Nephron (organoid): Measurements from ENCODE around the gene SGCB.

Experiments used
- H3K27ac Mint-ChIP-seq, 3 experiments: 2 replicates each; pipeline ENCODE4 v1.8.0; 2020; ENCODE audit warnings: mixed read lengths in 3 of 3, mild to moderate bottlenecking in 2 of 3, moderate library complexity in 1 of 3
- H3K27me3 Mint-ChIP-seq: 2 replicates; pipeline ENCODE4 v1.8.0; 2021; ENCODE audit warnings: low read depth, mild to moderate bottlenecking, moderate library complexity, mixed read lengths
- H3K36me3 Mint-ChIP-seq: 2 replicates; pipeline ENCODE4 v1.8.0; 2020; ENCODE audit warnings: low read depth, mixed read lengths
- H3K4me1 Mint-ChIP-seq: 2 replicates; pipeline ENCODE4 v1.8.0; 2020; ENCODE audit warnings: mixed read lengths
- H3K4me3 Mint-ChIP-seq, 3 experiments: 2 replicates each; pipeline ENCODE4 v1.8.0; 2020; ENCODE audit warnings: mild to moderate bottlenecking in 3 of 3, mixed read lengths in 3 of 3, moderate library complexity in 2 of 3
- H3K9me3 Mint-ChIP-seq: 2 replicates; pipeline ENCODE4 v1.8.0; 2020; ENCODE audit warnings: mixed read lengths
- CTCF ChIP-seq, 3 experiments: fragments of 200-600 bp; sonication (generic); IDR thresholded peaks; one replicate each; pipeline ENCODE4 v1.5.0; 2021; ENCODE audit warnings: antibody characterized with exemption in 3 of 3; ENCODE audit not compliant: unreplicated experiment in 3 of 3

The SGCB gene

GRCh38 chr4:52069571-52069970 lies 31.5 kb upstream of the SGCB start:
- H3K27me3 Mint-ChIP-seq = no peaks in the 10 kb centered on the region
- H3K9me3 Mint-ChIP-seq = peaks cover 4% of the 10 kb centered on the region
- peaks cover 10% of the 10 kb centered on the region for H3K4me1 Mint-ChIP-seq
- H3K36me3 Mint-ChIP-seq = no peaks in the 10 kb centered on the region
- no peak for TF ChIP-seq CTCF (IDR thresholded peaks at IDR 0.05; ENCODE audit: unreplicated experiment in 3 of 3)
- H3K4me3 Mint-ChIP-seq = no peak overlapping the region
- peak overlapping the region in 2 of 3 experiments; percentile 4 to 41 for H3K27ac Mint-ChIP-seq

DNA sequence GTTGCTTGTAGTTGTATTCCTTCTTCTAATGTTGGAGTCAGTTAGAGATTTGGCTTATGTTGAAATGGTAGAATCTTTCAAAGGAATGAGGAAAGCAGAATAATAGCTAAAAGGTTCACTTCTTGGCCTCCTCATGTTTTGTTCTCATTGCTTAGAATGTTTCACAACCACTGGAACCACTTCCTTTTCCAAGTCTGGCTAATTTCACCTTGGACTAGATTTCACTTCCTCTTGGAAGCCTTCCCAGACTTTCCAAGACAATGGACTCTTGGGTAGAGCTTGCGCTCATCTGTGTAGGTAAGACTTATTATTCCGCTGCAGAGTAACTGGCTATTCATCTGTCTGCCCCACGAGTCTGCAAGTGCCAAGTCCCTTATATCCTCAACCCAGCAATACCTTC lies 21.3 kb upstream of the SGCB start:
- no peaks in the 10 kb centered on the region for H3K36me3 Mint-ChIP-seq
- H3K4me1 Mint-ChIP-seq = peaks cover 6% of the 10 kb centered on the region
- no peaks in the 10 kb centered on the region for H3K27me3 Mint-ChIP-seq
- TF ChIP-seq CTCF (IDR thresholded peaks at IDR 0.05; ENCODE audit: unreplicated experiment in 3 of 3) = no peak
- no peaks in the 10 kb centered on the region for H3K9me3 Mint-ChIP-seq
- no peak overlapping the region for H3K4me3 Mint-ChIP-seq
- peak overlapping the region in 2 of 3 experiments; percentile 54 to 60 for H3K27ac Mint-ChIP-seq

GRCh38 chr4:52058275-52058674 lies 20.2 kb upstream of the SGCB start:
- Mint-ChIP-seq H3K27me3 (peaks cover 6% of the 10 kb centered on the region), H3K36me3 (no peaks in the 10 kb centered on the region), H3K27ac (no peak overlapping the region), H3K4me3 (no peak overlapping the region), H3K9me3 (peaks cover 7% of the 10 kb centered on the region), H3K4me1 (peaks cover 6% of the 10 kb centered on the region)
- TF ChIP-seq CTCF (IDR thresholded peaks at IDR 0.05; ENCODE audit: unreplicated experiment in 3 of 3) = no peak

DNA sequence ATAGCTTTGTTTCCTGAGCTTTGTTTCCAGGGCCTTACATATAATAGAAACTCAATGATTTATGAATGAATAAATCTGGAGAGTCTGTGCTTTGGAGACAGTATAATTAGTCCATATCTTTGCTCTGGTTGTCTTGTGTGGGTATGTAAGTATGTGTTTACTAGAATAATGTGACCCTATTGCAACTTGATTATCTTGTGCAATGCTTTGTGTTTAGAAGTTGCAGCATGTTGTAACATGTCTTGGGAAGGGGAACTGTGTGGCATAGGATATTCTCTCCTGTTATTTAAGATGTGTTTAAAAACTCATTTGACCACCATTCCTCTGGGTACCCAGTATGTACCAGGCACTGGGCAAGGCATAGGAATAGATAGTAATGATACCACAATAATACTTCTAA lies 19.1 kb upstream of the SGCB start:
- no peak for TF ChIP-seq CTCF (IDR thresholded peaks at IDR 0.05; ENCODE audit: unreplicated experiment in 3 of 3)
- Mint-ChIP-seq H3K27ac (no peak overlapping the region), H3K27me3 (peaks cover 17% of the 10 kb centered on the region), H3K36me3 (no peaks in the 10 kb centered on the region), H3K4me1 (peaks cover 6% of the 10 kb centered on the region), H3K4me3 (no peak overlapping the region), H3K9me3 (peaks cover 12% of the 10 kb centered on the region)

DNA sequence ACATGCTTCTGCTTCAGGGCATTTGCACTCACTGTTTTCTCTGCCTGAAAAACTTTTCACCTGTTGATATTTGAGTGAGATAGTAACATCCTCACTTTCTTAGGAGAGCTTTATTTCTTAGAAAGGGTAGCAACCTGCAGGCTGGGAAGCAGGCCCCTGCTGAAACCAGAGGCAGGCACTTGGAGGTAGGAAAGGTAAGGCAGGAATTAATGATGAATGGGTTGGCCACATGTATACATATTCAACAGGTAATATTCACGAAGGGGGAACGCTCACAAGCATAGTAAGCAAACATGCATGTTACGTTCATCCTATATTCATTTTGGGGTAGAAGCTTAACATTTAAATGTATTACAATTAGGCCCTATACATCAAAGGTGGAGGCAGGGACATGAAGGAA lies 16.2 kb upstream of the SGCB start:
- Mint-ChIP-seq H3K36me3 (no peaks in the 10 kb centered on the region), H3K4me3 (no peak overlapping the region), H3K27me3 (peaks cover 35% of the 10 kb centered on the region), H3K9me3 (peaks cover 15% of the 10 kb centered on the region), H3K27ac (no peak overlapping the region), H3K4me1 (peaks cover 4% of the 10 kb centered on the region)
- no peak for TF ChIP-seq CTCF (IDR thresholded peaks at IDR 0.05; ENCODE audit: unreplicated experiment in 3 of 3)

DNA sequence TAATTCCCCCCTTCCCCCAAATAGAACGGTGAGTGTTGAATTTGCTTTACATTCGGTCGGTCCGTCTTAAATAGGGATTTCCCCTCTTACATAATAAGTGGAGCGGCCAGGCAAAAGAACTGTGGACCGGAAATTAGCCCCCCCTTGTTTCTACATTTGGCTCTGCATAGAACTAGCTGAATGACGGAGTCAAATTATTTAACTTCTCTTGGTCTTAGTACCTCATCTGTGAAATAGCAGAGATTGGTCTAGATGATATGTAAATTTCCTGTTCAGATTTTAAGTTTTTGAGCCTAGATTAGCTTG lies 14.3 kb upstream of the SGCB start:
- no peak for TF ChIP-seq CTCF (IDR thresholded peaks at IDR 0.05; ENCODE audit: unreplicated experiment in 3 of 3)
- H3K4me3 Mint-ChIP-seq = peak overlapping the region; percentile 87 to 92 (median 91)
- peaks cover 22% of the 10 kb centered on the region for H3K9me3 Mint-ChIP-seq
- no peak overlapping the region for H3K27ac Mint-ChIP-seq
- peaks cover 46% of the 10 kb centered on the region for H3K27me3 Mint-ChIP-seq
- H3K36me3 Mint-ChIP-seq = no peaks in the 10 kb centered on the region
- H3K4me1 Mint-ChIP-seq = no peaks in the 10 kb centered on the region
